ENCODE results near the gene GPR17.

GPR17 gene

DNA sequence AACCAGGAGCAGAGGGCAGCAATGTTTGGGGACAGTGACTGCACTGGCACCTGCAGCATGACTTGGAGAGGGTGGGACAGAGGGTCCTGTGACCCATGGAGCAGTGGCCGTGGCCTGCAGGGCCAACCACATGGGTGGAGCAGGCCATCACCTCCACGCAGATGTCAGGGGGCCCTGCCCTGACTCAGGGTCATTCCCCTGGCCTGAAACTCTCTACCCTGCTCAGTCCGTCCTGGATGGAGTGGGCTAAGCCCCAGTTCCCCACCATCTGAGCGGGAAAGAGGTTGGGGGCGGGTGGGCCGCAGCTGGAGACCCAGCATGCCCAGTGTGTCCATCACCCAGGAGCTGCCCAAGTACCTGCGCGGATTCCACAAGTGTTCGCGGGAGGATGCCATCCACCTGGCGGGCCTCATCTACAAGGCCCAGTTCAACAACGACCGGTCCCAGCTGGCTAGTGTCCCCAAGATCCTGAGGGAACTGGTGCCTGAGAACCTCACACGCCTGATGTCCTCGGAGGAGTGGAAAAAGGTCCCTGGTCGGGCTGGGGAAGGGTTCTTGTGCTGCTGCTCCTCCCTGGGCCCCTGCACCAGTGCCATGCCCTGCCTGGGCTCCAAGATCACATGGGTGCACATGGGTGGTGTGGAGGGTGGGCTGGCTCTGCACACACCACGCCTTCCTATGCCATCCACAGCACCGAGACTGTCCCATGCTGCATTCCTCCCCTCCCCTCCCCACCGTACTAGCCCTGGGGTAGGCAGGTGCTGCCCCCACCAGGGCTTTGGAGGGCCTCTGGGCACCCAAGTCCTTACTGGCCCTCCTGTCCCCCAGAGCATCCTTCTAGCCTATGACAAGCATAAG lies 10.3 kb upstream of the GPR17 start:
- H3K4me3 ChIP-seq (ENCODE audit: low read length) = no peak overlapping the region
- H3K27me3 ChIP-seq (ENCODE audit: control insufficient read depth, low read length) = no peaks in the 10 kb centered on the region
- H3K79me2 ChIP-seq (ENCODE audit: control insufficient read depth, low read length) = no peaks in the 10 kb centered on the region
- H4K20me1 ChIP-seq (ENCODE audit: control insufficient read depth, insufficient read depth, low read depth, low read length) = no peaks in the 10 kb centered on the region
- H3K27ac ChIP-seq (ENCODE audit: low read depth, low read length) = no peak overlapping the region
- 0 out of 2 replicates have a peak, but pooled peaks cover 4% of the 10 kb centered on the region for H3F3A ChIP-seq (ENCODE audit: control insufficient read depth, insufficient read depth)
- H3K36me3 ChIP-seq (ENCODE audit: control insufficient read depth, low read length) = no peaks in the 10 kb centered on the region
- H3K9me2 ChIP-seq (replicated peaks; ENCODE audit: control insufficient read depth, low read length) = no peaks in the 10 kb centered on the region
- H3K4me2 ChIP-seq (ENCODE audit: low read length) = no peak overlapping the region
- H3K9me3 ChIP-seq (ENCODE audit: control insufficient read depth, insufficient read depth, low read length) = no peaks in the 10 kb centered on the region
- peaks cover 82% of the 10 kb centered on the region for H3K4me1 ChIP-seq (ENCODE audit: control insufficient read depth, low read length)
- TF ChIP-seq EZH2phosphoT487 (IDR thresholded peaks at IDR 0.05; ENCODE audit: borderline replicate concordance, low read length) = no peak
- TF ChIP-seq, protein P1, sequence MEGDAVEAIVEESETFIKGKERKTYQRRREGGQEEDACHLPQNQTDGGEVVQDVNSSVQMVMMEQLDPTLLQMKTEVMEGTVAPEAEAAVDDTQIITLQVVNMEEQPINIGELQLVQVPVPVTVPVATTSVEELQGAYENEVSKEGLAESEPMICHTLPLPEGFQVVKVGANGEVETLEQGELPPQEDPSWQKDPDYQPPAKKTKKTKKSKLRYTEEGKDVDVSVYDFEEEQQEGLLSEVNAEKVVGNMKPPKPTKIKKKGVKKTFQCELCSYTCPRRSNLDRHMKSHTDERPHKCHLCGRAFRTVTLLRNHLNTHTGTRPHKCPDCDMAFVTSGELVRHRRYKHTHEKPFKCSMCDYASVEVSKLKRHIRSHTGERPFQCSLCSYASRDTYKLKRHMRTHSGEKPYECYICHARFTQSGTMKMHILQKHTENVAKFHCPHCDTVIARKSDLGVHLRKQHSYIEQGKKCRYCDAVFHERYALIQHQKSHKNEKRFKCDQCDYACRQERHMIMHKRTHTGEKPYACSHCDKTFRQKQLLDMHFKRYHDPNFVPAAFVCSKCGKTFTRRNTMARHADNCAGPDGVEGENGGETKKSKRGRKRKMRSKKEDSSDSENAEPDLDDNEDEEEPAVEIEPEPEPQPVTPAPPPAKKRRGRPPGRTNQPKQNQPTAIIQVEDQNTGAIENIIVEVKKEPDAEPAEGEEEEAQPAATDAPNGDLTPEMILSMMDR (IDR thresholded peaks at IDR 0.05; ENCODE audit: low read depth, low read length, poor library complexity, severe bottlenecking) = no peak

DNA sequence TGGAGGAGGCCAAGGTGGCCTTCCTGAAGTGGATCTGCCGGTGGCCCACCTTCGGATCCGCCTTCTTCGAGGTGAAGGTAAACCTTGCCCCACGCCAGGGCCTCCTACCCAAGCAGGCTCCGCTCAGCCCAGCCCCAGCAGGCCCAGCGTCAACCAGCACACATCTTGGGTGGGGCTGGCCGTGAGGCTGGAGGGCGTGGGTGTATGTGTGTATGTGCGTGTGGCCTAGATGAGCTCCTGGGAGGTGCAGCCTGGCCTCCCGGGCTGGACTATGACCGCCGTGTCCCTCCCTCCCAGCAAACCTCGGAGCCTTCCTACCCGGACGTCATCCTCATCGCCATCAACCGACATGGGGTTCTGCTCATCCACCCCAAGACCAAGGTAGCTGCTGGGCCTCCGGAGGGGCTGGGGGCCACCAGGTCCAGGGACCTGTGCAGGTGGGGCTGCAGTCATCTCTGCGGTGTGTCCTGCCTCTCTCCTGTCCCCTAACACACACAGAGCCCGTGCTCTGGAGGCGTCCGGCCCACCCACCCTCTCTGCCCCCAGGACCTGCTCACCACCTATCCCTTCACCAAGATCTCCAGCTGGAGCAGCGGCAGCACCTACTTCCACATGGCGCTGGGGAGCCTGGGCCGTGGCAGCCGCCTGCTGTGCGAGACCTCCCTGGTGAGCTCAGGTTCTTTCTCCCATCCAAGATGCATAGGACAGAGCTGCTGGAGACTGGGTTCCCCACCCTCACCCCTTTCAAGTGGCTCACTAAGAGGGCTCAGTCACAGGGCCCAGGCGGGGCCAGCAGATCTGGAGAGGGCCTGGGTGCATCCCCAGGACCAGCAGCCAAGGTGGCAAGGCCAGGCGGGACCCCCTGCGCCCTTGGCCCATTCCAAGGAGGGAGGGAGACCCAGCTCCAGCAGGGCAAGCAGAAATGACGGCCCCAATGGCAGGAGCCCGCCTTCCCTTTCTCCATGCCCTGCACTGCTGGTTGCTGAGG lies 9.4 kb upstream of the GPR17 start:
- TF ChIP-seq, protein P1 (IDR thresholded peaks at IDR 0.05; ENCODE audit: low read depth, low read length, poor library complexity, severe bottlenecking) = no peak
- TF ChIP-seq EZH2phosphoT487 (IDR thresholded peaks at IDR 0.05; ENCODE audit: borderline replicate concordance, low read length) = no peak
- H3K4me1 ChIP-seq (ENCODE audit: control insufficient read depth, low read length) = peaks cover 82% of the 10 kb centered on the region
- no peaks in the 10 kb centered on the region for H3K79me2 ChIP-seq (ENCODE audit: control insufficient read depth, low read length)
- peak overlapping the region; percentile 49 for H3K4me2 ChIP-seq (ENCODE audit: low read length)
- H3F3A ChIP-seq (ENCODE audit: control insufficient read depth, insufficient read depth) = 0 out of 2 replicates have a peak, but pooled peaks cover 4% of the 10 kb centered on the region
- H3K4me3 ChIP-seq (ENCODE audit: low read length) = 0 out of 2 replicates have a peak overlapping the region, but pooled peaks have one; percentile 37
- H3K27ac ChIP-seq (ENCODE audit: low read depth, low read length) = no peak overlapping the region
- H4K20me1 ChIP-seq (ENCODE audit: control insufficient read depth, insufficient read depth, low read depth, low read length) = no peaks in the 10 kb centered on the region
- H3K27me3 ChIP-seq (ENCODE audit: control insufficient read depth, low read length) = no peaks in the 10 kb centered on the region
- no peaks in the 10 kb centered on the region for H3K36me3 ChIP-seq (ENCODE audit: control insufficient read depth, low read length)
- H3K9me3 ChIP-seq (ENCODE audit: control insufficient read depth, insufficient read depth, low read length) = no peaks in the 10 kb centered on the region
- no peaks in the 10 kb centered on the region for H3K9me2 ChIP-seq (replicated peaks; ENCODE audit: control insufficient read depth, low read length)

DNA sequence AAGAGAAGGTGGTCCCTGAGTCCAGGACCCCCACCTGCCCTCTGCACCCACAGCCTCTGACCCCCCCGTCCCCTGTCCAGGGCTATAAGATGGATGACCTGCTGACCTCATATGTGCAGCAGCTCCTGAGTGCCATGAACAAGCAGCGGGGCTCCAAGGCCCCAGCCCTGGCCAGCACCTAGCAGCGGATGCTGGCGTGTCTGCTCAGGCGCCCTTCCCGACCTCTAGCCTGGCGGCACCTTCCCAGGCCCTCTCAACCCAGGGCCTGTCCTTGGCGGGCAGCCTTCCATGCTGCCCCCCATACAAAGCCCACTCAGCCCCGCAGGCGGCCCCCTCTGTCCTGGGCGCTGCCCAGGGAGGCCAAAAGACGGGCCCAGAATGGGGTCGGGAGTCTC lies 8.7 kb upstream of the GPR17 start:
- H3K27ac ChIP-seq (ENCODE audit: low read depth, low read length) = no peak overlapping the region
- H3K4me1 ChIP-seq (ENCODE audit: control insufficient read depth, low read length) = peaks cover 82% of the 10 kb centered on the region
- H3K9me2 ChIP-seq (replicated peaks; ENCODE audit: control insufficient read depth, low read length) = no peaks in the 10 kb centered on the region

More for the DNA sequence above, 8.7 kb upstream of the GPR17 start:
- Histone ChIP-seq H3K9me3 (ENCODE audit: control insufficient read depth, insufficient read depth, low read length) (no peaks in the 10 kb centered on the region), H4K20me1 (ENCODE audit: control insufficient read depth, insufficient read depth, low read depth, low read length) (no peaks in the 10 kb centered on the region), H3K79me2 (ENCODE audit: control insufficient read depth, low read length) (no peaks in the 10 kb centered on the region), H3K4me3 (ENCODE audit: low read length) (peak overlapping the region; percentile 37), H3K27me3 (ENCODE audit: control insufficient read depth, low read length) (no peaks in the 10 kb centered on the region), H3F3A (ENCODE audit: control insufficient read depth, insufficient read depth) (0 out of 2 replicates have a peak, but pooled peaks cover 4% of the 10 kb centered on the region), H3K4me2 (ENCODE audit: low read length) (peak overlapping the region; percentile 49), H3K36me3 (ENCODE audit: control insufficient read depth, low read length) (no peaks in the 10 kb centered on the region)
- TF ChIP-seq, protein P1 (IDR thresholded peaks at IDR 0.05; ENCODE audit: low read depth, low read length, poor library complexity, severe bottlenecking) = no peak
- TF ChIP-seq EZH2phosphoT487 (IDR thresholded peaks at IDR 0.05; ENCODE audit: borderline replicate concordance, low read length) = no peak

All from DOHH2 (cell line).